Measurements from ENCODE around the gene NUDT21. TPM values are rescaled to one million over a fixed set of nuclear protein-coding genes. Genes with fewer than 3 reads are reported as not detected.
"Not testable (repeated sequence)": the region's sequence is repeated elsewhere in the genome, so short reads cannot be mapped to it uniquely, and the experiment has no call there.

Gene NUDT21
- total and polyA plus RNA-seq, 12 donors = 9.3 to 74.7 (median 62.5) TPM

GRCh38 chr16:56399047-56399446, 52.1 kb downstream of the NUDT21 start:
- 31 to 45% methylated on average over 2 of the region's 2 CpGs for WGBS, 2 donors
- no peak for ATAC-seq
- H3K27me3 ChIP-seq = no peaks in the 10 kb centered on the region
- H3K4me1 ChIP-seq = peaks cover 0 to 10% (median 0%) of the 10 kb centered on the region in 9 donors
- H3K4me3 ChIP-seq = no peak overlapping the region
- peaks cover 0 to 71% (median 39%) of the 10 kb centered on the region in 9 donors for H3K36me3 ChIP-seq
- intact Hi-C loops (cut with DNase I) = no loop called here
- no peak for TF ChIP-seq CTCF (IDR thresholded peaks at IDR 0.05)
- no peak overlapping the region for H3K27ac ChIP-seq
- no peak for DNase-seq
- peaks cover 0 to 5% (median 0%) of the 10 kb centered on the region in 11 donors for H3K9me3 ChIP-seq

- DNase-seq; H3K4me3 ChIP-seq; ATAC-seq; H3K27ac ChIP-seq; intact Hi-C loops (cut with DNase I); H3K27me3 ChIP-seq; H3K9me3 ChIP-seq: not testable (repeated sequence)
- WGBS, 2 donors = 79 to 94% methylated on average over 3 of the region's 3 CpGs
- H3K4me1 ChIP-seq = peaks cover 0 to 10% (median 0%) of the 10 kb centered on the region in 9 donors
- H3K36me3 ChIP-seq = peaks cover 0 to 68% (median 24%) of the 10 kb centered on the region in 9 donors
These were observed 54.4 kb downstream of the NUDT21 start for GRCh38 chr16:56396724-56397123.

GRCh38 chr16:56389554-56389953, 61.6 kb downstream of the NUDT21 start:
- H3K36me3 ChIP-seq = peaks cover 0 to 94% (median 42%) of the 10 kb centered on the region in 9 donors
- H3K4me1 ChIP-seq = no peaks in the 10 kb centered on the region
- no peaks in the 10 kb centered on the region for H3K27me3 ChIP-seq
- no peaks in the 10 kb centered on the region for H3K9me3 ChIP-seq
- TF ChIP-seq CTCF (IDR thresholded peaks at IDR 0.05) = no peak
- DNase-seq = no peak
- ATAC-seq = no peak
- intact Hi-C loops (cut with DNase I) = no loop called here
- WGBS, 2 donors = 88 to 90% methylated on average over 3 of the region's 3 CpGs
- H3K4me3 ChIP-seq = no peak overlapping the region
- no peak overlapping the region for H3K27ac ChIP-seq

- H3K36me3 ChIP-seq = peaks cover 0 to 100% (median 44%) of the 10 kb centered on the region in 9 donors
These were observed 62.9 kb downstream of the NUDT21 start for GRCh38 chr16:56388209-56388608.

More at GRCh38 chr16:56388209-56388608, 62.9 kb downstream of the NUDT21 start:
- no peaks in the 10 kb centered on the region for H3K4me1 ChIP-seq
- no peak for DNase-seq
- H3K27ac ChIP-seq = no peak overlapping the region
- no peaks in the 10 kb centered on the region for H3K9me3 ChIP-seq
- intact Hi-C loops (cut with DNase I) = no loop called here
- no peak for TF ChIP-seq CTCF (IDR thresholded peaks at IDR 0.05)
- ATAC-seq = no peak
- no peak overlapping the region for H3K4me3 ChIP-seq
- no peaks in the 10 kb centered on the region for H3K27me3 ChIP-seq

Measured in heart right ventricle (tissue), 16 donors.